Astrocyte of the spinal cord (primary cell): ENCODE results near the gene DMXL1.

Source experiments
- DNase-seq: peaks from one replicate; pipeline ENCODE4 v3.0.0; 2011; ENCODE audit warnings: low read depth, low spot score
- H3K4me3 ChIP-seq: 2 replicates; pipeline ENCODE4 v1.5.1; 2011; ENCODE audit warnings: low read depth, mild to moderate bottlenecking, low read length, moderate library complexity
- CTCF ChIP-seq: IDR thresholded peaks from 2 replicates; pipeline ENCODE4 v1.5.1; 2012; ENCODE audit warnings: low read depth, mild to moderate bottlenecking, low read length, inconsistent platforms
- in situ Hi-C: cut with HindIII; loops from 2 replicates; pipeline ENCODE4 v1.10.0; 2017; ENCODE audit warnings: low sequenced_read_pairs

Gene DMXL1

GRCh38 chr5:119031011-119031886 lies 39.6 kb upstream of the DMXL1 start:
- in situ Hi-C loops: no loop called here
- no peak for DNase-seq
- no peak overlapping the region for H3K4me3 ChIP-seq
- TF ChIP-seq CTCF: no peak

- in situ Hi-C loops: no loop called here
- no peak for DNase-seq
- no peak overlapping the region for H3K4me3 ChIP-seq
- no peak for TF ChIP-seq CTCF
Measured at GRCh38 chr5:119031905-119032304, 39.0 kb upstream of the DMXL1 start.

- no peak for TF ChIP-seq CTCF
- DNase-seq: no peak
- in situ Hi-C loops: no loop called here
- no peak overlapping the region for H3K4me3 ChIP-seq
Measured at GRCh38 chr5:119032656-119033055, 38.2 kb upstream of the DMXL1 start.

GRCh38 chr5:119033135-119033534 lies 37.8 kb upstream of the DMXL1 start:
- no peak overlapping the region for H3K4me3 ChIP-seq
- DNase-seq: no peak
- in situ Hi-C loops: no loop called here
- TF ChIP-seq CTCF: no peak

- in situ Hi-C loops: no loop called here
- peak; percentile 72 for DNase-seq
Measured at GRCh38 chr5:119036101-119036762, 34.7 kb upstream of the DMXL1 start.

More at GRCh38 chr5:119036101-119036762, 34.7 kb upstream of the DMXL1 start:
- TF ChIP-seq CTCF: no peak
- H3K4me3 ChIP-seq: no peak overlapping the region
